Measurements from ENCODE around the gene CLTCL1. TPM values are rescaled to one million over a fixed set of nuclear protein-coding genes. Genes with fewer than 3 reads are reported as not detected.
"Not testable (repeated sequence)": the region's sequence is repeated elsewhere in the genome, so short reads cannot be mapped to it uniquely, and the experiment has no call there.

CLTCL1 gene
- total RNA-seq, 4 donors from 2014 or later = 3.8 to 8.6 (median 5.6) TPM

DNA sequence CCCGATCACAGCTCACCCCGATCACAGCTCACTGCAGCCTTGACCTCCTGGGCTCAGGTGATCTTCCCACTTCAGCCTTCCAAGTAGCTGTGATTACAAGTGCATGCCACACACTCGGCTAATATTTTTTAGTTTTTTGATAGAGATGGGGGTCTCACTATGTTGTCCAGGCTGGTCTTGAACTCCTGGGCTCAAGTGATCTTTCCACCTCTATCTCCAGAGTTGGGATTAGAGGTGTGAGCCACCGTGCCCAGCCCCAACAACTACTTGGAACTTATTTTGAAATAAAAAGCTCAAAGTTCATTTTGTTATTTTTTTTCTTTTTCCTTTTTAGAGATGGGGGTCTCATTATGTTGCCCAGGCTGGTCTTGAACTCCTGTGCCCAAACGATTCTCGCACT lies 85.2 kb downstream of the CLTCL1 start:
- Histone ChIP-seq H3K4me1 (no peaks in the 10 kb centered on the region), H3K36me3 (peaks cover 0 to 4% (median 0%) of the 10 kb centered on the region in 4 donors), H3K9me3 (no peaks in the 10 kb centered on the region), H3K4me3 (no peak overlapping the region), H3K27me3 (no peaks in the 10 kb centered on the region), H3K27ac (no peak overlapping the region)
- in situ Hi-C loops (cut with MboI; ENCODE audit: low pct_ligation_motif_present in 1 of 4, low pct_unique_long_range_greater_than_20kb in 1 of 4, low sequenced_read_pairs in 3 of 4) = loop anchor here in 1 of 4 donors (25.0 kb wide), 1 partner anchor 431 kb away; no protein-coding TSS in a partner anchor
- no peak for DNase-seq
- TF ChIP-seq POLR2AphosphoS5 (IDR thresholded peaks at IDR 0.05) (no peak), EP300 (IDR thresholded peaks at IDR 0.05; ENCODE audit: low read depth) (no peak)
- intact Hi-C loops (cut with DNase I; ENCODE audit: low total_unique reads) = no loop called here
- WGBS, 2 donors (ENCODE audit: low coverage in 1 of 2) = 90 to 96% methylated on average over 4 to 6 of the region's 6 CpGs

DNA sequence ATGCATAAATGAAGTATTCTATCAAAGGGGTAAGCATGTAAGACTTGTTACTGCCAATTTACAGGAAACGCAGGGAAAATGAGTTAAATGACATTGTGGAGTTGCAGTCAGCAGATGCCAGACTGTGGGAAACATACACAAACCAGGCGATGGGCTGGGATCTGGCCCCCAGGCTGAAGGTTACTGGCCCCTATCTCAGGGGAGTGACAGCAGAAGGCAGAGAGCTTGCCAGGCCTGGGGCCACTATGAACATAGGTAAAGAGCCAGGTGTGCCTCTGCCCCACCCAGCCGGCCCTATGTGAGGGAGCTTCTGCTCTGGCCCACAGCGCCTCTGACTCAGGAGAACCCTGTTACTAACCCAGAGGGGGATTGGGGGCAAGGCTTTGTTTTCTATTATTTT lies 86.9 kb downstream of the CLTCL1 start:
- Histone ChIP-seq H3K4me3 (no peak overlapping the region), H3K36me3 (peaks cover 0 to 2% (median 0%) of the 10 kb centered on the region in 4 donors), H3K4me1 (no peaks in the 10 kb centered on the region), H3K27me3 (no peaks in the 10 kb centered on the region), H3K9me3 (no peaks in the 10 kb centered on the region), H3K27ac (no peak overlapping the region)
- no peak for TF ChIP-seq EP300 (IDR thresholded peaks at IDR 0.05; ENCODE audit: low read depth)
- no peak for TF ChIP-seq POLR2AphosphoS5 (IDR thresholded peaks at IDR 0.05)
- no peak for TF ChIP-seq POLR2A (IDR thresholded peaks at IDR 0.05)
- TF ChIP-seq, protein P1, sequence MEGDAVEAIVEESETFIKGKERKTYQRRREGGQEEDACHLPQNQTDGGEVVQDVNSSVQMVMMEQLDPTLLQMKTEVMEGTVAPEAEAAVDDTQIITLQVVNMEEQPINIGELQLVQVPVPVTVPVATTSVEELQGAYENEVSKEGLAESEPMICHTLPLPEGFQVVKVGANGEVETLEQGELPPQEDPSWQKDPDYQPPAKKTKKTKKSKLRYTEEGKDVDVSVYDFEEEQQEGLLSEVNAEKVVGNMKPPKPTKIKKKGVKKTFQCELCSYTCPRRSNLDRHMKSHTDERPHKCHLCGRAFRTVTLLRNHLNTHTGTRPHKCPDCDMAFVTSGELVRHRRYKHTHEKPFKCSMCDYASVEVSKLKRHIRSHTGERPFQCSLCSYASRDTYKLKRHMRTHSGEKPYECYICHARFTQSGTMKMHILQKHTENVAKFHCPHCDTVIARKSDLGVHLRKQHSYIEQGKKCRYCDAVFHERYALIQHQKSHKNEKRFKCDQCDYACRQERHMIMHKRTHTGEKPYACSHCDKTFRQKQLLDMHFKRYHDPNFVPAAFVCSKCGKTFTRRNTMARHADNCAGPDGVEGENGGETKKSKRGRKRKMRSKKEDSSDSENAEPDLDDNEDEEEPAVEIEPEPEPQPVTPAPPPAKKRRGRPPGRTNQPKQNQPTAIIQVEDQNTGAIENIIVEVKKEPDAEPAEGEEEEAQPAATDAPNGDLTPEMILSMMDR (IDR thresholded peaks at IDR 0.05) = no peak
- in situ Hi-C loops (cut with MboI; ENCODE audit: low pct_ligation_motif_present in 1 of 4, low pct_unique_long_range_greater_than_20kb in 1 of 4, low sequenced_read_pairs in 3 of 4) = loop anchor here in 1 of 4 donors (25.0 kb wide), 1 partner anchor 433 kb away; no protein-coding TSS in a partner anchor
- intact Hi-C loops (cut with DNase I; ENCODE audit: low total_unique reads) = no loop called here
- DNase-seq = peak; percentile 20
- 47% methylated on average over 4 of the region's 4 CpGs; no CpG with 5 or more reads in 1 of the 2 donors for WGBS, 2 donors (ENCODE audit: low coverage in 1 of 2)

DNA sequence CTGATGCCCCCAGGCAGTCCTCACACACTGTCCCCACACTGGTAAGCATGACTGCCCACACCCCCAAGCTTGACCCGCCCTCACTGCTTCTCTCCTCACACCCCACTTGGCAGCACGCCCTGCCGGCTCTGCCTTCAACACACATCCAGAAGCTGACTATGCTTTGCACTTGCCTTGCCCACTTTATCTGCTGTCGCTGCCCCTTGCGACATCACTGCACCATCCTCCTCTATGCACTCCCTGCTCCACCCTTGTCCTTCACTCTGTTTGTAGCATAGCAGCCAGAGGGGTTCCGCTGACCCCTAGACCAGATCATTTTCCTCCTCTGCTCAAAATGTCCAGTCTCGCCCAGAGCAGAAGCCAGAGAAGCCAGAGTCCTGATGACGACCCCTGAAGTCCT lies 87.7 kb downstream of the CLTCL1 start:
- in situ Hi-C loops (cut with MboI; ENCODE audit: low pct_ligation_motif_present in 1 of 4, low pct_unique_long_range_greater_than_20kb in 1 of 4, low sequenced_read_pairs in 3 of 4) = loop anchor here in 1 of 4 donors (25.0 kb wide), 1 partner anchor 433 kb away; no protein-coding TSS in a partner anchor
- H3K27ac ChIP-seq = no peak overlapping the region
- H3K36me3 ChIP-seq = no peaks in the 10 kb centered on the region
- H3K27me3 ChIP-seq = no peaks in the 10 kb centered on the region
- 84% methylated on average over 8 of the region's 8 CpGs; no CpG with 5 or more reads in 1 of the 2 donors for WGBS, 2 donors (ENCODE audit: low coverage in 1 of 2)
- intact Hi-C loops (cut with DNase I; ENCODE audit: low total_unique reads) = no loop called here
- DNase-seq = no peak
- H3K4me3 ChIP-seq = no peak overlapping the region
- TF ChIP-seq, protein P1 (IDR thresholded peaks at IDR 0.05) = no peak
- no peak for TF ChIP-seq POLR2AphosphoS5 (IDR thresholded peaks at IDR 0.05)
- no peak for TF ChIP-seq POLR2A (IDR thresholded peaks at IDR 0.05)
- TF ChIP-seq EP300 (IDR thresholded peaks at IDR 0.05; ENCODE audit: low read depth) = no peak
- H3K9me3 ChIP-seq = no peaks in the 10 kb centered on the region
- no peaks in the 10 kb centered on the region for H3K4me1 ChIP-seq

DNA sequence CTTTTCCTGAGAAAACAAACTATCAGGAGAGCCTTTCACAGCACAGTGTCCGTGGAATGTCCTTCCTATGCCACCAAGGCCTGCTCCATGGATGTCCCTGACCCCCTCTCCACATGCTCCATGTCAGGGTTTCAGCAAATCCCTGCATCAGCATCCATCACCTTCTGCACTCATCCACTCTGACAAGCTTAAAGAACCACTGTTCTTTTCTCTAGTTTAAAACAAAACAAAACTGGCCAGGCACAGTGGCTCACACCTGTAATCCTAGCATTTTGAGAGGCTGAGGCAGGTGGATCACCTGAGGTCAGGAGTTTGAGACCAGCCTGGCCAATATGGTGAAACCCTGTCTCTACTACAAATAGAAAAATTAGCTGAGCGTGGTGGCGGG lies 88.7 kb downstream of the CLTCL1 start:
- H3K4me1 ChIP-seq; DNase-seq; H3K27me3 ChIP-seq; H3K4me3 ChIP-seq; H3K9me3 ChIP-seq; intact Hi-C loops (cut with DNase I; ENCODE audit: low total_unique reads); H3K27ac ChIP-seq; H3K36me3 ChIP-seq: not testable (repeated sequence)
- in situ Hi-C loops (cut with MboI; ENCODE audit: low pct_ligation_motif_present in 1 of 4, low pct_unique_long_range_greater_than_20kb in 1 of 4, low sequenced_read_pairs in 3 of 4) = loop anchor here in 1 of 4 donors (25.0 kb wide), 1 partner anchor 435 kb away; no protein-coding TSS in a partner anchor
- WGBS, 2 donors (ENCODE audit: low coverage in 1 of 2) = 80 to 89% methylated on average over 1 to 3 of the region's 3 CpGs

DNA sequence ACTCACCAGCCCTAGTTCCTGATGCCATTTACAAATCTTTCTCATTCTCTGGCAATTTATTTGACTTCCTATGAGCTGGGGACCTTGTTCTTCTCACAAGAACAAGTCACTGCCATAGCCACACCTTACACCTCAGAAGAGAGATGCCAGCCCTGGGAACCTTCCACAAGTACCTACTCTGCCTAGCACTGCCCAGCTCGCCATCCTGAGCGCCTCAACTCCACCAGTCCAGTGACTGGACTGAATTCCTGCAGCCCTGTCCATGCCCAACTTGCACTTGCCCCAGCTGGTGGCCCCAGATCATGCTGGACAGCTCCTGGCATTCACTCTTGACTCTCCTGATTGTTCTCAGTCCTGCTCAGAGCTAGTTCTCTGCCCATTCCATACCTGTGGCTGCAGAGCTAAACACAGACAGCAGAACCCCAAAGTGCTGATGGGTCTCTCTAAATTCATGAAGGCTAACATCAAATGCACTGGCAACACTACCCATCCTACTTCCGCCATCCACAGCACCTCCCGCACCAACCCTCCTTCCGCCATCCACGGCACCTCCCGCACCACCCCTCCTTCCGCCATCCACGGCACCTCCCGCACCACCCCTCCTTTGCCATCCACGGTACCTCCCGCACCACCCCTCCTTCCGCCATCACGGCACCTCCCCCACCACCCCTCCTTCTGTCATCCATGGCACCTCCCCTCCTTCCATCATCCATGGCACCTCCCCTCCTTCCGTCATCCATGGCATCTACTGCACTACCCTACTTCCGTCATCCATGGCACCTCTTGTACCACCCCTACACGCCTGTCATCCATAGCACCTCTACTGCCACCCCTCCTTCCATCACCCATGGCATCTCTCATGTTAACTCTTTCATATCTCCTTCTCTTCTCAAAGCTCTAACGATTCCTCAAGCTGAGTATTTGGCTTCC lies 89.4 kb downstream of the CLTCL1 start:
- 95 to 96% methylated on average over 5 to 15 of the region's 18 CpGs for WGBS, 2 donors (ENCODE audit: low coverage in 1 of 2)
- Histone ChIP-seq H3K9me3 (no peaks in the 10 kb centered on the region), H3K4me1 (no peaks in the 10 kb centered on the region), H3K4me3 (no peak overlapping the region), H3K36me3 (no peaks in the 10 kb centered on the region), H3K27ac (no peak overlapping the region), H3K27me3 (no peaks in the 10 kb centered on the region)
- in situ Hi-C loops (cut with MboI; ENCODE audit: low pct_ligation_motif_present in 1 of 4, low pct_unique_long_range_greater_than_20kb in 1 of 4, low sequenced_read_pairs in 3 of 4) (loop anchor here in 1 of 4 donors (25.0 kb wide), 1 partner anchor 435 kb away; no protein-coding TSS in a partner anchor), intact Hi-C loops (cut with DNase I; ENCODE audit: low total_unique reads) (no loop called here)
- TF ChIP-seq POLR2AphosphoS5 (IDR thresholded peaks at IDR 0.05) (no peak), EP300 (IDR thresholded peaks at IDR 0.05; ENCODE audit: low read depth) (no peak), POLR2A (IDR thresholded peaks at IDR 0.05) (no peak)
- TF ChIP-seq, protein P1 (IDR thresholded peaks at IDR 0.05) = no peak
- DNase-seq = no peak
